IMR-90 (cell line): ENCODE data around the gene ANKFN1. TPM values are rescaled to one million over a fixed set of nuclear protein-coding genes. Genes with fewer than 3 reads are reported as not detected.

ENCODE experiments used
- ATAC-seq: fragments of 200-7000 bp; cut with Tn5 transposase; 2 replicates; pipeline ENCODE4 v1.9.1; 2020; ENCODE audit warnings: low read depth, mild to moderate bottlenecking, moderate library complexity
- BruUV-seq: library from RNA; stranded (reverse); fragments of 400-500 nt; replicated peaks from 2 replicates; lab custom pipeline; 2021; lab: Mats Ljungman, UMichigan
- CTCF ChIA-PET: fragments of 300-600 bp; formaldehyde crosslinking; extraction: SDS; loops from one replicate; lab custom pipeline; 2021; ENCODE audit warnings: antibody characterized with exemption; lab: Yijun Ruan, JAX
- POLR2A ChIA-PET: fragments of 300-600 bp; sonication (Branson Sonifier 250); formaldehyde crosslinking; loops from one replicate; lab custom pipeline; 2022; ENCODE audit warnings: antibody characterized with exemption; ENCODE audit not compliant: unreplicated experiment; lab: Charles Lee
- DNase-seq: peaks from one replicate; pipeline ENCODE4 v3.0.0; 2013
- H2AFZ ChIP-seq: replicated peaks from 2 replicates; pipeline ENCODE3; 2013; ENCODE audit warnings: low read length, mild to moderate bottlenecking; ENCODE audit not compliant: poor library complexity
- H2AK5ac ChIP-seq: 2 replicates; pipeline ENCODE4 v1.6.1; 2013; ENCODE audit warnings: low read depth, low read length, inconsistent platforms
- H2AK9ac ChIP-seq: replicated peaks from 2 replicates; pipeline ENCODE3; 2013; ENCODE audit warnings: mild to moderate bottlenecking, low read depth, low read length, moderate library complexity; ENCODE audit not compliant: poor library complexity
- H2BK120ac ChIP-seq: 2 replicates; pipeline ENCODE4 v1.6.1; 2013; ENCODE audit warnings: low read depth, low read length, inconsistent platforms
- H2BK15ac ChIP-seq: 3 replicates; pipeline ENCODE4 v1.6.1; 2013; ENCODE audit warnings: low read depth, low read length, inconsistent platforms
- H2BK20ac ChIP-seq: 2 replicates; pipeline ENCODE4 v1.6.1; 2013; ENCODE audit warnings: low read depth, mild to moderate bottlenecking, inconsistent platforms, low read length, moderate library complexity
- H2BK5ac ChIP-seq: 2 replicates; pipeline ENCODE4 v1.6.1; 2013; ENCODE audit warnings: mild to moderate bottlenecking, low read depth, low read length, inconsistent platforms; ENCODE audit not compliant: poor library complexity, severe bottlenecking
- H3K14ac ChIP-seq: replicated peaks from 2 replicates; pipeline ENCODE4 v1.6.1; 2013; ENCODE audit warnings: low read depth, low read length, inconsistent platforms
- H3K18ac ChIP-seq: 2 replicates; pipeline ENCODE4 v1.6.1; 2013; ENCODE audit warnings: low read depth, low read length, control low read depth
- H3K23ac ChIP-seq: 2 replicates; pipeline ENCODE4 v1.6.1; 2013; ENCODE audit warnings: low read depth, low read length, inconsistent platforms
- H3K27ac ChIP-seq: 2 replicates; pipeline ENCODE4 v1.5.1; 2013; ENCODE audit warnings: mild to moderate bottlenecking, control low read depth, low read length; ENCODE audit not compliant: insufficient read depth
- H3K27me3 ChIP-seq: 2 replicates; pipeline ENCODE4 v1.6.1; 2013; ENCODE audit warnings: low read length; ENCODE audit not compliant: control insufficient read depth, insufficient read depth
- H3K36me3 ChIP-seq: 2 replicates; pipeline ENCODE4 v1.6.1; 2013; ENCODE audit warnings: low read length, mixed read lengths; ENCODE audit not compliant: control insufficient read depth, insufficient read depth
- H3K4ac ChIP-seq: 2 replicates; pipeline ENCODE4 v1.6.1; 2013; ENCODE audit warnings: low read depth, low read length, inconsistent platforms
- H3K4me1 ChIP-seq: 2 replicates; pipeline ENCODE4 v1.6.1; 2013; ENCODE audit warnings: low read length, mixed read lengths; ENCODE audit not compliant: control insufficient read depth, insufficient read depth
- H3K4me2 ChIP-seq: 2 replicates; pipeline ENCODE4 v1.6.1; 2013; ENCODE audit warnings: low read depth, mild to moderate bottlenecking, control low read depth, low read length, moderate library complexity
- H3K4me3 ChIP-seq: 2 replicates; pipeline ENCODE4 v1.5.1; 2013; ENCODE audit warnings: low read depth, mild to moderate bottlenecking, control low read depth, low read length, moderate library complexity; ENCODE audit not compliant: insufficient read depth
- H3K56ac ChIP-seq: 2 replicates; pipeline ENCODE4 v1.6.1; 2013; ENCODE audit warnings: low read length, inconsistent platforms; ENCODE audit not compliant: insufficient read depth; ENCODE audit errors: extremely low read depth
- H3K79me1 ChIP-seq, 2 experiments: 2 replicates each; pipeline ENCODE4 v1.6.1; 2013; ENCODE audit warnings: low read length in 2 of 2, inconsistent platforms in 1 of 2, low read depth in 1 of 2
- H3K9ac ChIP-seq: 2 replicates; pipeline ENCODE4 v1.6.1; 2013; ENCODE audit warnings: low read depth, low read length, control low read depth
- H3K9me1 ChIP-seq: 2 replicates; pipeline ENCODE4 v1.6.1; 2013; ENCODE audit warnings: low read length, inconsistent platforms; ENCODE audit not compliant: insufficient read depth
- H3K9me3 ChIP-seq: 2 replicates; pipeline ENCODE4 v1.6.1; 2013; ENCODE audit warnings: low read length; ENCODE audit not compliant: control insufficient read depth, insufficient read depth
- H4K20me1 ChIP-seq: 2 replicates; pipeline ENCODE4 v1.6.1; 2013; ENCODE audit warnings: low read length, inconsistent platforms; ENCODE audit not compliant: insufficient read depth
- H4K5ac ChIP-seq: 2 replicates; pipeline ENCODE4 v1.6.1; 2013; ENCODE audit warnings: mild to moderate bottlenecking, low read depth, low read length, control low read depth
- H4K8ac ChIP-seq, 2 experiments: 2 replicates each; pipeline ENCODE4 v1.6.1; 2013; ENCODE audit warnings: low read depth in 2 of 2, low read length in 2 of 2, control low read depth in 1 of 2, inconsistent platforms in 1 of 2
- H4K91ac ChIP-seq: 2 replicates; pipeline ENCODE4 v1.6.1; 2013; ENCODE audit warnings: low read depth, low read length, inconsistent platforms; ENCODE audit not compliant: insufficient read depth
- CEBPB ChIP-seq: IDR thresholded peaks from 2 replicates; pipeline ENCODE4 v1.6.1; 2012; ENCODE audit warnings: low read depth, low read length, improper control_type of control experiment
- MXI1 ChIP-seq: IDR thresholded peaks from 2 replicates; pipeline ENCODE4 v1.6.1; 2012; ENCODE audit warnings: low read depth, mild to moderate bottlenecking, low read length, moderate library complexity, borderline replicate concordance
- RAD21 ChIP-seq: IDR thresholded peaks from 2 replicates; pipeline ENCODE4 v1.6.1; 2012; ENCODE audit warnings: low read length, improper control_type of control experiment
- WGBS, 2 experiments: methylation state at CpG; one replicate each; pipeline versions ENCODE4 v1.1.5 to v1.1.7; 2013; ENCODE audit warnings: missing lambda C conversion rate in 2 of 2; ENCODE audit not compliant: insufficient read length in 1 of 2; ENCODE audit errors: extremely low coverage in 2 of 2; 5-methylcytosine and 5-hydroxymethylcytosine counted together
- dilution Hi-C: fragments of 300-500 bp; cut with HindIII; formaldehyde crosslinking; loops from one replicate; pipeline ENCODE4 v1.14.3; 2018; ENCODE audit warnings: low sequenced_read_pairs; ENCODE audit not compliant: unreplicated experiment
- in situ Hi-C: fragments of 300-500 bp; cut with MboI; formaldehyde crosslinking; loops from 3 replicates; pipeline ENCODE4 v1.14.3; 2019; ENCODE audit warnings: low sequenced_read_pairs, inconsistent platforms, mixed read lengths
- intact Hi-C: fragments of 100-400 bp; cut with micrococcal nuclease; formaldehyde crosslinking; loops from 2 replicates; pipeline ENCODE4 v1.10.0; 2022
- polyA plus RNA-seq, 3 experiments: library from polyadenylated mRNA; depleted of rRNA; stranded (reverse); fragments of >200 nt; gene quantifications; 2 replicates each; pipeline ENCODE4 v1.2.3, GENCODE V29; 2012; ENCODE audit warnings: low replicate concordance in 1 of 3
- total RNA-seq: library from RNA; depleted of rRNA; stranded (reverse); fragments of >200 nt; gene quantifications from 2 replicates; pipeline ENCODE4 v1.2.3, GENCODE V29; 2012

Gene ANKFN1
- total and polyA plus RNA-seq, 2 of the 4 experiments (the other 2 are of a cell fraction), result not detected

GRCh38 chr17:56114469-56114868, 38.8 kb upstream of the ANKFN1 start:
- no peak overlapping the region for H2AK9ac ChIP-seq
- H3K14ac ChIP-seq, result no peak overlapping the region
- H3K18ac ChIP-seq, result no peak overlapping the region
- no peaks in the 10 kb centered on the region for H3K9me1 ChIP-seq
- no peak overlapping the region for H4K5ac ChIP-seq
- no peak overlapping the region for H3K9ac ChIP-seq
- in situ Hi-C loops (no loop called here), dilution Hi-C loops (no loop called here), intact Hi-C loops (no loop called here)
- peaks cover 2% of the 10 kb centered on the region; the same call in 1 of the 2 replicates for H3K27me3 ChIP-seq
- H3K9me3 ChIP-seq, result no peaks in the 10 kb centered on the region
- H2BK20ac ChIP-seq, result no peak overlapping the region
- TF ChIP-seq RAD21 (no peak), CEBPB (no peak), MXI1 (no peak)
- H2BK120ac ChIP-seq, result no peak overlapping the region
- H4K8ac ChIP-seq, result no peak overlapping the region
- H4K20me1 ChIP-seq, result no peaks in the 10 kb centered on the region
- H2AK5ac ChIP-seq, result no peak overlapping the region
- no peak overlapping the region for H2AFZ ChIP-seq
- no peak overlapping the region for H2BK15ac ChIP-seq
- no peak overlapping the region for H3K4me3 ChIP-seq
- H3K4me2 ChIP-seq, result no peak overlapping the region
- H3K36me3 ChIP-seq, result no peaks in the 10 kb centered on the region
- ChIA-PET POLR2A (no interaction called here), CTCF (no interaction called here)
- DNase-seq, result no peak
- no peak overlapping the region for H3K27ac ChIP-seq
- H3K4me1 ChIP-seq, result no peaks in the 10 kb centered on the region
- no peak overlapping the region for H3K56ac ChIP-seq
- H3K4ac ChIP-seq, result no peak overlapping the region
- ATAC-seq, result no peak
- H2BK5ac ChIP-seq, result no peak overlapping the region
- WGBS, 2 experiments, result no CpG with 5 or more reads among the region's 1 CpG
- no TSS peak for BruUV-seq
- no peak overlapping the region for H4K91ac ChIP-seq
- no peak overlapping the region for H3K23ac ChIP-seq
- no peaks in the 10 kb centered on the region for H3K79me1 ChIP-seq
